SH-SY5Y (cell line): ENCODE measurements around the gene MAP3K6.

Experiments used
- GATA2 ChIP-seq: IDR thresholded peaks from 2 replicates; pipeline ENCODE4 v1.6.1; 2011; ENCODE audit warnings: mild to moderate bottlenecking, low read depth, low read length
- GATA3 ChIP-seq: IDR thresholded peaks from 2 replicates; pipeline ENCODE4 v1.6.1; 2011; ENCODE audit warnings: low read depth, mild to moderate bottlenecking, low read length, moderate library complexity

Gene MAP3K6

DNA sequence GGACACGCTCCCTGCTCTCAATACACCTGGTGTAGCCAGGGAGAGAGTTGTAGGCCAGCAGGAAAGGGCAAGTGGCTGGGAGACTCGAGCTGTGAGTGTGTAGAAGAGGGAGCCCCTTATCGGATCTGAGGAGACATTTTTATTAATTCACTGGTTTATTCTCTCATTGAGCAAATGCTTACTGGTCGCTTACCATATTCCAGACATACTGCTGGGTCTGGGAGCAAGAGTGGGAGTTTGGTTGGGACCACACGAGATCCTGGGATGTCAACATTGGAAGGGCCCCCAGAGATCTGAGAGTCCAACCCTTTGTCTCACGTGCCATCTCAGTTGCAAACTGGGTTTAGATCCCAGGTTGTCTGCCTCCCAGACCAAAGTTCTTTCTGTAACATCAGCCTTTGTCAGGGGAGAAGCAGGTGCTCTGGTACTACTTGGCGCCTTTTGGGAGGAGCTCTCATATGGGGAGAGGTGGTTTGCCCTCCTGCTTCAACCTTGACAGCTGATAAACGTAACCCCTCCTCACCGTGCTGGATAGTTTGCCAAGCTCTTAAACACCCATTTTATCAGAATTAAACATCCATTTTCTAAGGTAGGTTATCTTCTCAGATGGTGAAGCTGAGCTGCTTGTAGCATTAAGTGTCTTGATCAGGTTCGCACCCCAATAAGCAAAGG, 44.1 kb downstream of the MAP3K6 start:
- TF ChIP-seq GATA2: no peak
- no peak for TF ChIP-seq GATA3

DNA sequence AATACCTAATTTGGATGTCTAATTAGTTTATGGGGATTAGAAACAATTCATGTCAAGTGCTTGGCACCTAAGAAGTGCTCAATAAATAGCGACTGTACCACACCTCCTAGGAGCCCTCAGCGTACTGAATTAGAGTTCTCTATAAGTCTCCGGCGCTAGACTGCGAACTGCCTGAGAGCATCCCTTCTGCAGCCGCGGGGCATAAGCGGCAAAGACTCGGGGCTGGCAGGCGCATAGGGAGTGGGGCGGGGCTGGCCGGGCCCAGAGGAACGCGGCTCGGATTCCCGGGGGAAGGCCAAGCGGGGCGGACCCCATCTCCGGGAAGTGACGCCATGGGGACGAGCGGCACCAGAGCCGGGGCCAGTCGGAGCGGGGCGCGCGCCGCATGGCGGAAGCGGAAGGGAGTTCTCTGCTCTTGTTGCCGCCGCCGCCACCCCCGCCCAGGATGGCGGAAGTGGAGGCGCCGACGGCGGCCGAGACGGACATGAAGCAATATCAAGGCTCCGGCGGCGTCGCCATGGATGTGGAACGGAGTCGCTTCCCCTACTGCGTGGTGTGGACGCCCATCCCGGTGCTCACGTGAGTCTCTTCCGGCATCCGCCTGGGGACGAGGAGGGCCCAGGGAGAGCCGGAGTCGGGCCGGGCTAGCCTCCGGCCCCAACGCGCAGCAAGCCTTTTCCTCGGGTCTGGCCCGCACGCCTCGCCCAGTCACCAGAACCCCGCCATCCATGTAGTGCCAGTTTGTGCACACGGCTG, 44.8 kb downstream of the MAP3K6 start, which contains the start of gene TMEM222:
TSS of gene TMEM222 (plus strand) at position 351 of the 756 bp plus-strand sequence. CDS start at position 386, 35 bp downstream.
- TF ChIP-seq GATA3 (no peak), GATA2 (0 out of 2 replicates have a peak, but pooled peaks have one; percentile 13)

DNA sequence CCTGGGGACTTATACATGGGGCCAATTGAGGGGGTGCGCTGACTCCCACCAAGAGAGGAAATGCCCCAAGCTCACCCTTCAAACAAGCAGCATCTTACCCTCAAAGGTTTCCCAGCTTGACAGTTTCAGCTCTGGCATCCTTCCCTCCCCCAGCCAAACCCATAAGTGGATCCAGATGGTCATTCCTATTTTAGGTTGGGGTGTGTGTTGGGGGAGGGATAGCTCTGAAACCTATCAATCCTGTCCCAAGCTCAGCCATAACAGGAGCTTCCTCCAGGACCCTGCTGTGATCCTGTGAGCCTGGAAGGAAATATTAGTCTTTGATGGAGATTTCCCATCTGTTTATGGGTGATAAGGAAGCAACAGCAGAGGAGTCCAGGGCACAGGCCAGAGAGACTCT, 48.2 kb downstream of the MAP3K6 start:
- TF ChIP-seq GATA3 (no peak), GATA2 (peak; percentile 29)

DNA sequence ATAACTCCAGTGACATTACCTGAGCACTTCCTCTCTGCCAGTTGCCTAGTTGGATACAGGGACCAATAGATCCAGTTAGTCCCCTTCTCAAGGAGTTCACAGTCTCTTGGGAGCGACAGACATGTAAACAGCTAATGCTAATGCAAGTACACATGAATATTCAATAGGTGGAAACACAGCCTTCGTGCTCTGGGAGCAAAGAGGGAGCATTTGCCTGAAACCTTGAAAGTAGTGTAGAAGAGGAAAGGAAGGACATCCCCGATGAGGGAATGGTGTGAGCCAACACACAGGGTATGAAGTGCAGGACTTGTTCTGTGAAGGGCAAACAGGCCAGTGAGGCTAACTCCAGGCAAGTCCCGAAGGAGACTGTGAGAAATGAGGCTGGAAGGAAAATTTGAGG, 48.6 kb downstream of the MAP3K6 start:
- no peak for TF ChIP-seq GATA2
- no peak for TF ChIP-seq GATA3

DNA sequence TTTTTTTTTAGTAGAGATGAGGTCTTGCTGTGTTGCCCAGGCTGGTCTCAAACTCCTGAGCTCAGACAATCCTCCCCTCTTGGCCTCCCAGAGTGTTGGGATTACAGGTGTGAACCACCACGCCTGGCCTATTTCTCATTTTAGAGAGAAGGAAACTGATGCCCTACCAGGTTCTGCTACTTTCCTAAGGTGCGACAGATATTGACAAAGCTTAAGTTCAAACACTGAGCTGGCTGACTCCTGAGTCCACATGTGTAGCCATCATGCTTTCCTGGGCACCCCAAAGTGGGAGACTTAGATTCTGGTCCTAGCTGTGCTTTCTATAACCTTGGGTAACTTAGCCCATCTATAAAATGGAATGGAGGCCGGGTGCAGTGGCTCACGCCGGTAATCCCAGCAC, 49.9 kb downstream of the MAP3K6 start:
- TF ChIP-seq GATA2 (no peak), GATA3 (no peak)

DNA sequence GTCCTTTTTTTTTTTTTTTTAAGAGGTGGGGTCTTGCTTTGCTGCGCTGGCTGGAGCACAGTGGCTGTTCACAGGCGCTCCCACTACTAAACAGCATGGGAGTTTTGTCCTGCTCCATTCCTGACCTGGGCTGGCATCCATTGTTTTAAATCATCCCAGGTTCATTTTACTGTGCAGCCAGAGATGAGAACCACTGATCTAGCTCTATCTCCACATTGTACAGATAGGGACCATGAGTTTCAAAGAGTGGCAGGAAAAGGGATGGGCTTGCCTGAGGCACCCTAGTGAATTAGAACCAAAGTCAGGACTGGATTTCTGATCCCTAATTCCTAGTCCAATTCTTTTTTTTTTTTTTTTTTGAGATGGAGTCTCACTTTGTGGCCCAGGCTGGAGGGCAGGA, 52.0 kb downstream of the MAP3K6 start:
- TF ChIP-seq GATA2 (peak; percentile 84), GATA3 (no peak; the same call in 1 of the 2 replicates)

DNA sequence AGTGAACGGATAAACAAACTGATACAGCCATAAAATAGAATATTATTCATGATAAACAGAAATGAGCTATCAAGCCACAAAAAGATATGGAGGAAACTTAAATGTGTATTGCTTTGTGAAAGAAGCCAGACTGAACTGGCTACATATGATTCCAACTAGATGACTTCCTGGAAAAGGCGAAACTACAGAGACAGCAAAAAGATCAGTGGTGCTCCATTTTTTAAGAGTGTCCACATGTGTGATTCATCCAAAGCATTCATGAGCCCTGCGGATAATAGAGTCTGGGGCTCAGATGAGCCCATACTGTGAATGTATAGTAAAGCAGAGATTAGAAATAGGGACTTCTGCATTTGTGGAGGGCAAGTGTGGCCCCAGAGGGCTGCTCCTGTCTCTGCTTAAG, 52.6 kb downstream of the MAP3K6 start:
- TF ChIP-seq GATA2 (no peak), GATA3 (no peak)

DNA sequence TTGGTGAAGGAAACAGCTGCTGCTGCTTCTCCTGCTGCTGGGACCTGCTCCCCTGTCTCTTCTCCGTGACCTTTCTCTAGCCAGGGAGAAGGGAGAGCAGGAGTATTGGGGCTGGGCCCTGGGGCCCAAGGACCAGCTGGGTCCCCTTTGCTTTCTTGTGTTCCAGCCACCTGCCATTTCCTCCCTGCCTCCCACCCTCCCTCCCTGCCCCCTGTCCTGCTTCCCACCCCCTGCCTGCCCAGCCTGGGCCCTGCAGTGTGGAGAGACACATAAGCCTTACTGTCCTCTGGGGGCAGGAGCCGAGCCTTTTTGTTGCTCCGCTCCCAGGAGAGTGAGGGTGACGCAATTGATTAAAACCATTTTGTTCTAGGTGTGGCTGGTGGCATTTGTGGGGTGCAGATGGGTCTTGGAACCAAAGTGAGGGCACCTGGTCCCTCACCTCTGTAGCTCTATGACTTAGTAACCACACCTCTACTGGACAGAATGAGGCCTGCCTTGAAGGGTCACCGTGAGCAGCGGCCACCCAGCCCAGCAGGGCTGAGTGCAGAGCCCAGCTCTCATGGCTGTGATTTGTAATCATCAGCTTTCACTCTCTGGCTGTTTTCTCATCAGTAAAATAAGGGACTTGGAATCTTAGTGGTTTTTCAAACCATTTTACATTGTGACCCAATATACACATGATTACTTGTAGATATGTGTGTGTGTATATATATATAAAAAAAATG, 58.7 kb downstream of the MAP3K6 start:
- TF ChIP-seq GATA2: no peak
- no peak for TF ChIP-seq GATA3

DNA sequence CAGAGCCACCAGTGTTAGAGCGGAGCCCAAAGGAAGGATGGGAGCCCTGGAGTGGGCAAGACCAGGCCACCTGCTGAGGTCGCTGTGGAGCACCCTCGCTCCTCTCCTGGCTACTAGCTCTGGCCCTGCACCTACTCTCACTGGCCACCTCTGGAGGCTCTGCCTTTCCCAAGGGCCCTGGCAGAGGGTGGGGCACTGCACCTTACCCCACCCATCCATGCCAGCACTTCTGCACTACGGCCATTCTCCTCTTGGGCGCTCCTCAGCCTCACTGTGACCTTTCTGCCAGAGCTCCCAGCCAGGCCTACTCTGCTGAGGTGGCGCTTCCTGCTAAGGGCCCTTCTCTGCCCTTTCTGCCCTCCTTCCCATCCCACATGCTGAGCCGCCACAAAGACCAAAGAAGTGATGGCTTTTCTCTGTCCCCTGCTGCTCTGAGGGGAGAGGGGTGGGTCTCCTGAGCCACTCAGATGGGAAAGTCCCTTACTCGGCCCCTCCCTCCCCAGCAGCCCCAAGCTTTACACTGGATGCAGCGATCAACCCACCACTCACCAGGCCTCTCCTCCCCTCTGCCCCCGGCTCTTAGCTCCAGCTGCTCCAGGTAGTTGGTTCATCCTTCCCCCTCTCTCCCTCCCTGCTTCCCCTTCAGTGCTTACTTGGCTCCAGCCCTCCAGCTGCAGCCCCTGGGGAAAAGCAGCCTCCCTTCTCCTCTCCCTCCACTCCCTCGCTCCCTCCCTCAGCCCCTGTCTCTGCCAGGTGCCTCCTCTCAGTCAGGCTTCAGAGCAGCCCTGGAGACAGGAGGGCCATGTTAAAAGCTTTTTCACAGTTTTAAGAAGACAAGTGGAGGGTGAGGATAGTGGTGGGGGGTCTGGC, 59.6 kb downstream of the MAP3K6 start:
- TF ChIP-seq GATA2 (no peak), GATA3 (no peak)

DNA sequence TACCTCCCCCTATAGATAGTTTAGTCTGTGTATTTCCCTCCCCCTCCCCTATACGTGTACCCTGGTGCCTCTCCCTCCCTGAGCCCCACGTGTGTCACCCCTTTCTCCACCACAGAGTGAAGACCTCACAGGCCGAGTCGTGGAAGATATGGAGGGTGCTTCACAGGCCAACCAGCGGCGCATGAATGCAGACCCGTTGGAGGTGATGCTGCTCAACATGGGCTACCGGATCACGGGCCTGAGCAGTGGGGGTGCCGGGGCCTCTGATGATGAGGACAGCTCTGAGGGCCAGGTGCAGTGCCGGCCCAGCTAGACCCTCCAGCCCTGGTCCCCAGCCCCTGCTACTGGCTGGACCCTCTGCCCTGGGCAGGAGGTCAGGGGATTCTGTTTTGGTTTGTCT, 60.7 kb downstream of the MAP3K6 start:
- TF ChIP-seq GATA2 (no peak), GATA3 (no peak)
